ENCODE data around the gene HOXC11.

The HOXC11 gene

DNA sequence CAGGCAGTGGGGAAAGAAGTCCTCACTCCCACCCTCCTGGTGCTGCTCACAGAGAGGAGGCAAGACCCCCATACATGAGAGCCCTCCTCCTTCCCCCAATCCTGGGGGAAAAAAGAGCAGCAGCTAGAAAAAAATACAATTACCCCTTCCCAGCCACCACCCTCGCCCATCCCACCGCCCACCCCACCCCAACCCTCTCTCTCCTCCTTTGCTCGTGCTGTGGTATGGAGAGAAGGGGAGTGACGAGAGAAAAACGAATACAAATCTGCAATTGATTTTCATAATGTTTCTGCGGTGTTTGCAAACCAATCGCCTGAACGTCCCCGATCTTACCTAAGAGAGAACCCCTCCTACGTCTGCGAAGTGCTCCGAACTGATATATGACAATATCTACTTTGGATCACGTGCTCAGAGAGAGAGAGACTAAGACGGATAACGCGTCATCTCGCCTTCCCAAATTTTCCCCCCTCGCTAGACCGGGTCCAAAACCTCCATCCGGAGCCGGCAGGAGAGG, at the start of gene HOXC11:
HOXC11 (plus strand) TSS at position 405 of the 514 bp plus-strand sequence. CDS start 116 bp downstream, outside the sequence.
- Histone ChIP-seq H3K36me3 (ENCODE audit: insufficient read depth, low read length) (no peaks in the 10 kb centered on the region), H3K9me3 (ENCODE audit: control insufficient read depth, insufficient read depth, low read length) (no peaks in the 10 kb centered on the region), H3K9ac (ENCODE audit: low read depth, low read length) (peak within 1 kb of the TSS; percentile 38; the same call in 1 of the 2 replicates), H3K4me1 (ENCODE audit: insufficient read depth, low read length) (no peaks in the 10 kb centered on the region)

- Histone ChIP-seq H3K36me3 (ENCODE audit: insufficient read depth, low read length) (no peaks in the 10 kb centered on the region), H3K9me3 (ENCODE audit: control insufficient read depth, insufficient read depth, low read length) (no peaks in the 10 kb centered on the region), H3K9ac (ENCODE audit: low read depth, low read length) (no peak overlapping the region), H3K4me1 (ENCODE audit: insufficient read depth, low read length) (0 out of 2 replicates have a peak, but pooled peaks cover 3% of the 10 kb centered on the region)
Measured at GRCh38 chr12:53924521-53925405, 48.2 kb upstream of the HOXC11 start.

- H3K4me1 ChIP-seq (ENCODE audit: insufficient read depth, low read length), result 0 out of 2 replicates have a peak, but pooled peaks cover 3% of the 10 kb centered on the region
- H3K36me3 ChIP-seq (ENCODE audit: insufficient read depth, low read length), result no peaks in the 10 kb centered on the region
- no peak overlapping the region for H3K9ac ChIP-seq (ENCODE audit: low read depth, low read length)
- H3K9me3 ChIP-seq (ENCODE audit: control insufficient read depth, insufficient read depth, low read length), result no peaks in the 10 kb centered on the region
Measured at GRCh38 chr12:53927220-53928029, 45.5 kb upstream of the HOXC11 start.

DNA sequence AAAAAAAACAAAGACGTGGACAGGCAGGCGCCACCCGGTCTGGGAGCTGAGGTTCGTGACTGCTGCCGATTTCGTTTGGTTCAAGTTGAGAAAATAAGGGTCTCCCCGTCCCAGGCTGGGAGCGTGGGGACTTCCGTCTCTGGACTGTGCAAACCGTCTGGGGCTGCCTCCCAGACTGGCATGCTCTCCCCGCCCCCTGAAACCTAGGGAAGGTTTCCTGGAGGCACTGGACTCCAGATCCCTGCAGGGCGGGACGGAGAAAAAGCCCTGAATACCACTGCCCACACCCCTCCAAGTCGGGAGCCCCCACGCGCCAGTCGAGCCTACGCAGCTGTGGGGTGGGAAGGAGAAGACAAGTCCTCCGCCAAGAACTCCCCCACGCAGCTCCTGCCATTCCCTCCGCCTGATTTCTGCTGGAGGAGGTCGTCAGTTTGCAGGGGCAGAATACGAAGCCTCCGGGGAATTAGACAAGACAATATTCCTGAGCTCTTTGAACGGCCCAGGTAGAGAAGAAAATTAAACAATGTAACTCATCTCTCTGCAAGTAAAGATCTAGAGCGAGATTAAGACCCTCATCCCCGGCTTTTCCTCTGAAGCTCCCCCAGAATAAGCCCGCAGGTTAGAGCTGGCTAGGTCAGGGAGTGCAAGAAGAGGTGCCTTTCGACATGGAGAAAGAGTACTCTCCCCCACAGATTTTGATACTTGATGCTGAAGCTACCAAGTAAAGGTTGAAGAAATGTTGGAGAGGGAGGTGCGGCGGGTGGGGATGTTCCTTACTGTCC, 44.7 kb upstream of the HOXC11 start:
- H3K4me1 ChIP-seq (ENCODE audit: insufficient read depth, low read length), result 0 out of 2 replicates have a peak, but pooled peaks cover 3% of the 10 kb centered on the region
- H3K36me3 ChIP-seq (ENCODE audit: insufficient read depth, low read length), result no peaks in the 10 kb centered on the region
- H3K9me3 ChIP-seq (ENCODE audit: control insufficient read depth, insufficient read depth, low read length), result no peaks in the 10 kb centered on the region
- H3K9ac ChIP-seq (ENCODE audit: low read depth, low read length), result no peak overlapping the region

GRCh38 chr12:53929527-53929926, 43.4 kb upstream of the HOXC11 start:
- Histone ChIP-seq H3K4me1 (ENCODE audit: insufficient read depth, low read length) (0 out of 2 replicates have a peak, but pooled peaks cover 3% of the 10 kb centered on the region), H3K9ac (ENCODE audit: low read depth, low read length) (no peak overlapping the region), H3K9me3 (ENCODE audit: control insufficient read depth, insufficient read depth, low read length) (no peaks in the 10 kb centered on the region), H3K36me3 (ENCODE audit: insufficient read depth, low read length) (no peaks in the 10 kb centered on the region)

DNA sequence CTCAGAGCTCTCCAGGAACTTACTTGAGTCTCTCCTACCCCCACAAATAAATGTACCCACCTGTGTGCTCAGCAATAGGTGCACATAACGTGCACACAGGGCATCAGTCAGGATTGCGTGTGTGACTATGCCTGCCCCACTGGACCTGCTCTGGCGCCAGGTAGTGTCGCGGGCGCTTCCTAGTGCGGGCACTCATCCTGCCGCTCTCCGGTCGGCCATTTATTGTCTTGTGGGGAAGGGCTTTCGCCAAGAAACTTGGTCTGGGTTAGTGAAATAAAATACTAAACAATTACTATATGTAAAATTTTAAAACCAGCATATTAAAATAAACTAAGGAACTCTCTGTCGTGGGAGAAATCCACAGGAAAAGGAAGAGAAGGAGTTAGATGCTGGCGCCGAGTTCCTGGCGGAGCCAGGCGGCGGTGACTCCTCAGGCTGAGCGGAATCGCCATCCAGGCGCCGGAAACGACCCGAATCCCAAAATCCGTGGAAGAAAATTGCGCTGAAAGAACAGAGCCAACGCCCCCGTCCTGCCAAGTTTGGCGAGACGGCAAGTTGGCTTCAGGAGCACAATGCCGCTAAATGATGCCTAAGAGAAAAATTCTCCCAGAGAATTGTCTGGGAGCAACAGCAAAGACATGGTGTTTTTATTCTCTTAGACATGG, 42.2 kb upstream of the HOXC11 start:
- H3K36me3 ChIP-seq (ENCODE audit: insufficient read depth, low read length), result no peaks in the 10 kb centered on the region

DNA sequence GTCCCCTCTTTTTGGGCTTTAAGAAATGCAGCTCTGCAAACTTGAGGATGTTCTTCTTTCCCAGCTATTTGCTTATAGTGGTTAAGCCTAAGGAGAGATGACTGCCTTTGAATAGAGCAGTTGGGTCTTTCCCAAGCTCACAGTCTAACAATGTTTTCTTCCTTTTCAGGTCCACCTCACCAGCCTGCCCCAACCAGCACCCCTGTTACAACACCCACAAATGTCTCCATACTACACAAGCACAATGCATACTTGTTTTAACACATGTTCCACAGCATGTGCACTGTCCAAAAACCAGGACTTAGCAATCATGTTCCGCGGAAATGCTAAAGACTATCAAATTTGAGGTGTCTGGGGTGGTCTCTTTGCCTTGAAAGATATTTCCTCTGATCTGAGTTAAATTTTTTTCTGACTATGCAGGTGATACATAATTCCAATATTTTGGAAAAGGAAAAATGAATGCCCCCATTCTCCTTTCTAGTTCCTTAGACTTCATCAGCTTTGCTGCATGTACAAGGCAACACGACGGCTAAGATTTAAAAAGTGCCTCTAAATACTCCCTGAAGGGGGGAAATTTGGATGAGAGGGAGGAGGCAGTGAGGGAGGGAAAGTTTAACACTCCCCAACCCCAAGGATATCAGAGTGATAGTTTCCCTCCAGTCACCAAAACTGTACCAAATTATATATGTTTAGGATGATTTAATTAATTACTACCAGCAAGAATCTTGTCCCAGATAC, 40.9 kb upstream of the HOXC11 start:
- H3K9me3 ChIP-seq (ENCODE audit: control insufficient read depth, insufficient read depth, low read length), result no peaks in the 10 kb centered on the region
- H3K36me3 ChIP-seq (ENCODE audit: insufficient read depth, low read length), result no peaks in the 10 kb centered on the region
- H3K4me1 ChIP-seq (ENCODE audit: insufficient read depth, low read length), result 0 out of 2 replicates have a peak, but pooled peaks cover 3% of the 10 kb centered on the region
- no peak overlapping the region for H3K9ac ChIP-seq (ENCODE audit: low read depth, low read length)

More for the DNA sequence above, 42.2 kb upstream of the HOXC11 start:
- Histone ChIP-seq H3K4me1 (ENCODE audit: insufficient read depth, low read length) (0 out of 2 replicates have a peak, but pooled peaks cover 3% of the 10 kb centered on the region), H3K9me3 (ENCODE audit: control insufficient read depth, insufficient read depth, low read length) (no peaks in the 10 kb centered on the region), H3K9ac (ENCODE audit: low read depth, low read length) (no peak overlapping the region)

- Histone ChIP-seq H3K9ac (ENCODE audit: low read depth, low read length) (no peak overlapping the region), H3K4me1 (ENCODE audit: insufficient read depth, low read length) (no peaks in the 10 kb centered on the region), H3K9me3 (ENCODE audit: control insufficient read depth, insufficient read depth, low read length) (no peaks in the 10 kb centered on the region), H3K36me3 (ENCODE audit: insufficient read depth, low read length) (no peaks in the 10 kb centered on the region)
Measured at GRCh38 chr12:53932915-53933314, 40.0 kb upstream of the HOXC11 start.

DNA sequence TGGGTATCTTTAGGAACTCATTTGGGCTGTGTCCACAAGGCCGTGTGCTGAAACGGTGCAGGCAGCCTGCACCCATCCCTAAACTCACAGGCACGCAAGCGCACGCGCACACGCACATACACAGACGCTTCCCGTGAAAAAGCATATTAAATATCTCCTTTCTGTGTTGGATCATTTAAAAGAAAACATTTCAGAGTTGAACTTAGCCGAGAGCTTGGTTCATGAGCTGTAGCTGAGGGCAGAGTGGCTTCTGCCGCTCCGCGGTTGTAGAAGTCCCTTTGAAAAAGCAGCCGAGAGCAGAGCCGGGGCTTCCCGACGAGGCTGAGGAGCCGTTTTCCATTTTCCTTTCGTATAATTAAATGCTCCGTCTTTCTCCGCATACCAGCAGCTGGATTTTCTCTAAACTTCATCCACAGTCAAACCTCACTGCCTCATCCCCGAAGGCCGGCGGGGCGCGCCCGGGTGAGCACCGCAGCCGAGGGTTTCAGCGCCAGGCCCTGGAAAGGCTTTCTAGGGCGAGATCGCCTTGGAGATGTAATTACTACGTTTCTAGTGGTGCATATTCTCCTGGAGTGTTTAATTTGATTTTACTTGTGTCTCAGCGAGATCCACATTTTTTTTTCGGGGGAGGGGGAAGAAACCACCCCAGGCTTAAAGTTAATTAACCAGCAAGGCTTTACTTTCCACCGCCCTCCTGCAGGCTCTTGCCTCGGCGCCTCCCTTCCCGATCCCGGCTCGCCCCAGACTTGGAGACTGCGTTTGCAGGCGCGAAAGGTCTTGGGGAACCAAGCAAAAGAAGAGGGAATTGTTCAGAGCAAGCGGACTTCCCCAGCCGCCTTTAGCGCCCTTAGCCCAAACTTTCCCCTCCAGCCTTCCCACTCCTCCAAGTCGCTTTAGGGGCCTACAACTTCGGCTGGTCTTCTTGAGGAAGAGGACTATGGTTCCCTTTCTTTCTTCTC, 37.3 kb upstream of the HOXC11 start:
- Histone ChIP-seq H3K9me3 (ENCODE audit: control insufficient read depth, insufficient read depth, low read length) (no peaks in the 10 kb centered on the region), H3K4me1 (ENCODE audit: insufficient read depth, low read length) (no peaks in the 10 kb centered on the region), H3K36me3 (ENCODE audit: insufficient read depth, low read length) (no peaks in the 10 kb centered on the region), H3K9ac (ENCODE audit: low read depth, low read length) (no peak overlapping the region)

DNA sequence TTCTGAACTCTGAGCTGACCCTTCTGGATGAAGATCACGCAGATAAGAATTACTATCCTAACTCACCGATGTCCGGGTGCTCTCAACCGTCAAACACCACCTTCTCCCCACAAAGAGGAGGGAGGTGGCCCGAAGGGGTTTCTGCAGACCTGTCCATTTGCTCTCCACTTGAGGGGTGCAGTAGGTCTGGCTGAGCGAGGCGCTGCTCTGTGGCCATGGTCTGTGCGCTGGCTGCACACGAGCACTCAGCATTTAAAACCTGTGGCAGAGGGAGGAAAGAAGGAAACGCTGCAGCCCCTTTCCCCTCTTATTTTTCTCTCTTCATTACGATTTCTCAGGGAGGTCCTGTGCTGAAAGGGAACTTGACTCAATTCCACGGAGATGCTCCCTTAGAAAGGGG, 35.8 kb upstream of the HOXC11 start:
- H3K9ac ChIP-seq (ENCODE audit: low read depth, low read length), result no peak overlapping the region
- H3K4me1 ChIP-seq (ENCODE audit: insufficient read depth, low read length), result no peaks in the 10 kb centered on the region
- no peaks in the 10 kb centered on the region for H3K9me3 ChIP-seq (ENCODE audit: control insufficient read depth, insufficient read depth, low read length)
- no peaks in the 10 kb centered on the region for H3K36me3 ChIP-seq (ENCODE audit: insufficient read depth, low read length)

GRCh38 chr12:53937596-53938325, 35.2 kb upstream of the HOXC11 start:
- H3K36me3 ChIP-seq (ENCODE audit: insufficient read depth, low read length), result no peaks in the 10 kb centered on the region
- no peaks in the 10 kb centered on the region for H3K9me3 ChIP-seq (ENCODE audit: control insufficient read depth, insufficient read depth, low read length)
- H3K9ac ChIP-seq (ENCODE audit: low read depth, low read length), result no peak overlapping the region
- H3K4me1 ChIP-seq (ENCODE audit: insufficient read depth, low read length), result no peaks in the 10 kb centered on the region

Data from ES-I3 (cell line).